HG03139 (cell line): ENCODE results near the gene CLEC7A.

Experiments
- ATAC-seq: cut with Tn5 transposase; IDR thresholded peaks from one replicate; pipeline ENCODE4 v1.9.1; 2021; ENCODE audit not compliant: unreplicated experiment

The CLEC7A gene

GRCh38 chr12:10097521-10097920 lies 32.5 kb downstream of the CLEC7A start:
- no peak for ATAC-seq

- no peak for ATAC-seq
Observed at GRCh38 chr12:10095971-10096370, 34.0 kb downstream of the CLEC7A start.

- no peak for ATAC-seq
Observed at GRCh38 chr12:10094646-10095395, 35.2 kb downstream of the CLEC7A start.

GRCh38 chr12:10088955-10089900 lies 40.8 kb downstream of the CLEC7A start:
- no peak for ATAC-seq

- ATAC-seq = no peak
Observed at GRCh38 chr12:10088031-10088430, 42.0 kb downstream of the CLEC7A start.

- ATAC-seq = no peak
Observed at GRCh38 chr12:10086387-10086786, 43.6 kb downstream of the CLEC7A start.

- ATAC-seq = no peak
Observed at GRCh38 chr12:10084733-10085132, 45.3 kb downstream of the CLEC7A start.

- ATAC-seq = no peak
Observed at GRCh38 chr12:10082117-10082874, 47.7 kb downstream of the CLEC7A start.

GRCh38 chr12:10075451-10075850 lies 54.5 kb downstream of the CLEC7A start:
- no peak for ATAC-seq

- ATAC-seq = no peak
Observed at GRCh38 chr12:10073261-10073660, 56.7 kb downstream of the CLEC7A start.

GRCh38 chr12:10072131-10072530 lies 57.9 kb downstream of the CLEC7A start:
- ATAC-seq = no peak

- ATAC-seq = no peak
Observed at GRCh38 chr12:10070380-10070779, 59.6 kb downstream of the CLEC7A start.

- ATAC-seq = no peak
Observed at GRCh38 chr12:10069976-10070375, 60.0 kb downstream of the CLEC7A start.

- no peak for ATAC-seq
Observed at GRCh38 chr12:10069099-10069498, 60.9 kb downstream of the CLEC7A start.

GRCh38 chr12:10068644-10069043 lies 61.4 kb downstream of the CLEC7A start:
- ATAC-seq = no peak

GRCh38 chr12:10067942-10068341 lies 62.1 kb downstream of the CLEC7A start:
- no peak for ATAC-seq

- no peak for ATAC-seq
Observed at GRCh38 chr12:10067264-10067663, 62.7 kb downstream of the CLEC7A start.
